Tongue (tissue), 2 donors: Measurements from ENCODE around the gene MMP27. TPM values are rescaled to one million over a fixed set of nuclear protein-coding genes. Genes with fewer than 3 reads are reported as not detected.

Experiments
- DNase-seq: peaks from one replicate; pipeline ENCODE4 v3.0.0-alpha.2; 2015
- total RNA-seq: library from RNA; depleted of rRNA; stranded (reverse); fragments of >200 nt; gene quantifications from one replicate; pipeline ENCODE4 v1.2.3, GENCODE V29; 2014

The MMP27 gene
- total RNA-seq, 1 donor from 2014 or later, result 1.6 TPM

DNA sequence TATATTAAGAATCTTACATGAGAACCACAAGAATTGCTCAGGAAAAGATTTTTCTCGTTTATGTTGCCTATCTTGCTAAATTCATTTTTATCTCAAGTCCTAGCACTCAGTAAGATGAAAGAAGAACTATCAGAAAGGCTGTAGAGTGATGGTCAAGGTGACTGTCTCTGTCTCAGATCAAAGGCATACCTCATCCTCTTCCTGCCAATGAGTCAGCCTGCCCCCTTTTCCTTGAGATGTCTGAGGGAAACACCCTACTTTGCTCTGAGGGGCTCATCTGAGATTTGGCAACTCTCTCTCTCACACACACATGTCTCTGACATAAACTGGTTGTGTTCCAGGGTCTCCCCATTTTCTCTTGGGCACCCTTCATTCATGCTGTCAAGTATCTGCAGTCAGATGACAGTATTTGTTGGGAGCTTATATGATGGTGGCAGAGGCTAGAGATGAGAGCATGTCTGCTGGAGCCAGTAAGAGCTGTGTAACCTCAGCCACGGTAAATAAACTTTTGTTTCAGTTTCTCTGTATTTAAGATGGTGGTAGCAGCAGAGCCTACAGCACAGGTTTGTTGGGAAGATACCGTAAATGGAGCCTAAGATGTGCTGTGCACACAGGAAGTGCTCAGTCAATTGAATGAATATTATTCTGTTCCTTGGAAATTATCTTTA lies 1.6 kb downstream of the MMP27 start:
- DNase-seq, result no peak

DNA sequence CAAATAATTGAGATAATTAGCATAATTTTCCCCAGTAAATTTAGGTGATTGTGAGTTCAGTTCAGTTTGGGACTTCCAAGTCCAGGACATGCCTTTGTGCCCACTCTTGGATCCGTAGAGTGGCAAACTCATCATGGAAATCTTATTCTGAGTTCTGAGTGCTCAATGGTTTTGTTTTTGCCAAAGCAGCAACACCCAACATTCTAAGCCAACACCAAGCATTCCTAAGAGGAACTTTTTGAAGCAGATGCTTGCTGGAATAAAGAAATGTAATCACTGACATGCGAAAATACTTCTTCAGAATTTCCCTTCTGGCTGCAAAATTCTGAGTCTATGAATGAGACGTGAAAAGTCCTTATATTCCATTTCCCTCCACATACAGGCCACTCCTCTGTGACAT lies 10.4 kb downstream of the MMP27 start:
- DNase-seq, result no peak

DNA sequence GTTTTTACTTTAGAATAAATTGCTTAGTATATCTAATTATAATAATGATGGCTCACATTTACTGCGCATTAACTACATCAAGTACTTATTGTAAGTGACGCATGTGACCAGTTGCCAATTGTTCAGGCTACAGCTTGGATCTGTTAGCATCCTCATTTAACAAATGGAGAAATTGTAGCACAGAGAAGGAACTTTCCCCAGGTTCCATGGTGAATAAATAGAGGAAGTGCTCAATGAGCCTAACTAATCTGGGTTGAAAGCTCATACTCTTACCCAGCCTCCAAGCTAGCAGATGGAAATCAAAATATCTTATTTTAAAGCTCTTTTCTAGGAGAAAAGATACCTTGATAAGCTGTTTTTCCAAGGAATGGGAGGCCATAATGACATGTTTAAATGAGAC lies 19.8 kb downstream of the MMP27 start:
- DNase-seq, result no peak

DNA sequence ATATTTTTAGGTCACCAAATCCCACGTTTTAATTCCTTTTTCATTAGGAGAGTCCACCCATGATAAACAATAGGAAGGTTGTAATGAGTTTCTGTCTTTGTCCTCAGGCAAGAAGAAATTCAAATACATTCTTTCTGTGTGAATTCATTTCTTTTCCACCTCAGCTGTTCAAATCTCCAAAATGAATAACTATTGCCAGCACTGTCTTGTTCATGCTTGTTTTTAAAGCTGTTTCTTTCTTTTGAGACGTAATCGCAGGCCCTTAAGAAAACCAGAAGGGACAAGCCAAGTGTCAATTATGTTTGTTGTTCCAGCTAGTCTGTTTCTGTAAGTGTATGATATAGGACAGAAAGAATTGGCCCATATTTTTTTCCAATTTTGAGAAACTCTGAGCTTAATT lies 20.2 kb downstream of the MMP27 start:
- DNase-seq, result peak; percentile 77

DNA sequence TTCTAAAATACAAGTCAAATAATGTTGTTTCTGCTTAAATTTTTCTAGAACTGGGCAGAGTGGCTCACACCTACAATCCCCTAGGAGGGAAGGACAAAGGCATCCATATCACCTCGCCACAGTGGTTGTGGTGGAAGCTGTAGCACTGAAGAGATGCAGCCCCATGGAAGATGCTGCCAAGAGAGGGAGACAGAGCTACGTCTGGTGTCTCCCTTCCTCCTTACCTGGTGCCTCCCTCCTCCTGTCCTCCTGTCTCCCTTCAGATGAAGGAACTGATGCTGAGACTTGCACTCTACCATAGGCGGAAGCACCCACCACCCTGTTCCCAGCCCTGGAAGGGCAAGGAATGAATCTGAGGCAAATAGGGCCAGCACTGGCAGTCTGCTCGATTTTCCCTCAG lies 22.3 kb downstream of the MMP27 start:
- DNase-seq, result no peak

DNA sequence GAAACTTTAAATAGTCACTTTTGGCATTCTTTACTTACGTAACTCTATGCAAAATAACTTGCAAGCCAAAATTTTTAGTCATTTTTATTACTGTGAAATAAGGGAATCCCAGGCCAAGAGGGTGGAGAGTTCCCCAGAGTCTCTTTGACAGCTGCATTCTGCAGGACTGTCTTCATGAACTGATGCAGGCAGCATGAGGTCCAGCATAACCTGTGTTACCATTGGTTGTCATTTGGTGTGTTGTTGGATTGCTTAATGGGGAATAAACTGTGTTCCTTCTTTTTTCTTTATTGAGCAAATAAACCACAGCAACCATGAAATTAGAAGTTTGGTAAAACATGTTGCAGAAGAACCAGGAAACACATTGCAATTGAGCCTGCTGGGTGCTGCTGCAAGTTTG lies 24.6 kb downstream of the MMP27 start:
- DNase-seq, result peak; percentile 26

DNA sequence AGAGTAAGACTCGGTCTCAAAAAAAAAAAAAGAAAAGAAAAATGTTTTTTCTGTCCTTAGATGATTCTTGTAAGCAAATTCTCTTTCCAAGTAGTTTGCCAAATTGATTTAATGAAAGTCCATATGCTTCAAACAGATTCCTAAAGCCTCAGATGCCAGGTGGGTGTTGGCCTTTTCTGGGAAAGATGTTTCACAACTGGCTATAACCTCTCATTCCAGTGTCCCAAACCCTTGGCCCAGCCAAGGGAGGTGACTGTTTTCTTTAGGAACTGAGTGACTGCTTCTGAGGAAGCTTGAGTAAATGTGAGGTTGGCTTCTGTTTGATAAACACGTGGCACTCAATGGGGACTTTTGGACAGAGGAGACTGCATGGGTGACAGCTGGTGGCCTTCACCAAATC lies 27.5 kb downstream of the MMP27 start:
- no peak for DNase-seq

DNA sequence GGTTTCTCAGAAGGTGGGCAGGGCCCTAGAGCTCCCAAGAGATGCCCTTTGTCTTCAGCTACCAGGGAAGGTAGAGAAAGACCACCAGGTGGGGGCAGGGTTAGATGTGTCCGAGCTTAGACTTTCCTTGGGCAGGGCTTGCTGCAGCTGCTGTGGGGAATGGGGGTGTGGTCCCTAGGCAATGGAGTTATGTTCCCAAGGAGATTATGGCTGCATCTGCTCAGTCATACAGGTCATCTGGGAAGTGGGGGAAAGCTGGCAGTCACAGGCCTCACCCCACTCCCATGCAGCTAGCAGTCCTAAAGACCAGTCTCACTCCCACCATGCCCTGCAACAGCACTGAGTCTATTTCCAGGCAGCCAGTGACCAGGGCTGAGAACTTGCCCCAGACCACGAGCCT lies 29.5 kb downstream of the MMP27 start:
- DNase-seq, result peak; percentile 32

DNA sequence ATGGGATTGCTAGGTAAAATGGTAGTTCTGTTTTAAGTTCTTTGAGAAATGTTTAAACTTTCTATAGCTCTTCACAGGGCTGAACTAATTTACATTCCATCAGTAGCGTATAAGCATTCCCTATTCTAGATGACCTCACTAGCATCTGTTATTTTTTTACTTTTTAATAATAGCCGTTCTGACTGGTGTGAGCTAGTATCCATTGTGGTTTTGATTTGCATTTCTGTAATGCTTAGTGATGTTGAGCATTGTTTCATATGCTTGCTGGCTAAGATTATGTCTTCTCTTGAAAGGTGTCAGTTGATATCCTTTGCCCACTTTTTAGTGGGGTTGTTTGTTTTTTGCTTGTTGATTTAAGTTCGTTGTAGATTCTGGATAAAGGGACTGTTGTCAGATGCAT lies 35.9 kb downstream of the MMP27 start:
- DNase-seq, result no peak

DNA sequence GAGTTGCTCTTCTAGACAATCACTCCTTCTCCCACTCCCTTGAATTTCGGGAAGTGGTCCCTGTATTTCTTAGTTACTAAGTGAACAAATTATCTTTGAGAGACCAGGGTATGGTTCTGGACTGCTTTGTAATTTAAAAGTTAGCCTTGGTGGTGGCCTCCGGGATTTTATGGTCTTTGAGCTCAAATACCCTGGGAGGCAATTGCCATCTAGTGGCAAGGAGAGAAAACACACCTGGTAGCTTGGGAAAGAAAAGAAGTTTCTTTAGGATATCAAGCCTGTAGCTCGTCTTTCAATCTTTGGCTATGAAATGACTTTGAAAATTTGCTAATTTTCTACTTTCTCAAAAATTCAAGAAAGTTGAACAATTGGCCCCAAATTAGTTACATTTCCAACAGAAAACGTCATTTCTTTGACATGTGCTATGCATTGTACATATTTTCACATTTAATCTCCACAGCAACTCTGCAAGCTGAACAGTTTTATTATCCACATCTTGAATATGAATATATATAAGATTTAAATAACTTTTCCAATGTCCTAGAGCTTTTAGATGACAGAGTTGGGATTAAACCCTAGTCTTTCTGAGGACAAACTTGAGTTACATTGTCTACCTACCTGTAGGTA lies 39.1 kb downstream of the MMP27 start:
- DNase-seq, result peak; percentile 46

DNA sequence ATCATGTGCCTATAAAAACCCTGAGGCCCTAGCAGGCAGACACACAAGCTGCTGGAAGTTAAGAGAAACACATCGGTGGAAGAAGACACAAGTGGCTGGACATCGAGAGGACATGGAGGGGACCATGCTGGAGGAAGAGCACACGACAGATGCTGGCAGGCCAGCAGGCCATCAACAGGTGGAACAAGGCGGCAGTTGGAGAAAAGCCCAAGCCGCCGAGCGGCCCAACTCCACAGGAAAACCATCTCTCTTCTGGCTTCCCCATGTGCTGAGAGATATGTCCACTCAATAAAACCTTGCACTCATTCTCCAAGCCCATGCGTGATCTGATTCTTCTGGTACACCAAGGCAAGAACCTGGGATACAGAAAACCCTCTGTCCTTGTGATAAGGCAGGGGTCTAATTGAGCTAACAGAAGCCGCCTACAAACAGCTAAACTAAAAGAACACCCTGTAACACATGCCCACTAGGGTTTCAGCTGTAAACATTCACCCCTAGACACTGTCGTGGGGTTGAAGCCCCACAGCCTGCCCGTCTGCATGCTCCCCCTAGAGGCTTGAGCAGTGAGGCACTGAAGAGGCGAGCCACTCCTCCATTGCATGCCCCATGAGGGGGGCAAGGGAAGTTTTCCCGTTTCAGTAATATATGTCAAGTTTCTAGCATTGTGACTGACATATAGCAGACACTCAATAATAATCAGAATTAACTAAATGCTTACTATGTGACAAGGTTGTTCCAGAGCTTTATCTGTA lies 41.4 kb downstream of the MMP27 start:
- no peak for DNase-seq

DNA sequence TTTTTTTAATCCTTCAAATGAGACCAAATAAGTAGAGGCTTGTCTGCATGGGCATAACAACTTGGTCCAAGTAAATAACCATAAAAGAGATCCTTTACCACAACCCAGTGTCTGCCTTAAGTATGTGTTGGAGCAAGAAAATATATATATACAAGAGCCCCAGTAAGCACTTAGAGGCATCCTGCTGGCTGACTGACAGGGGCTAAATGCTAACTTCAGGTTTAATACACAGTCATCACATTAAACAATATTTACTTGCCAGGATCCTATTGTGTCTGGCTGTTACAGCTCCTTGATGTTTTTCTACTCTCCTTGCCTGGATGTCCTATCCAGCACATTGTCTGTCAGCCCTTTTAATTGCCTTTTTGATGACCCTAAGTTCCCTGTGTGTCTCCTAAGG lies 43.0 kb downstream of the MMP27 start:
- no peak for DNase-seq

DNA sequence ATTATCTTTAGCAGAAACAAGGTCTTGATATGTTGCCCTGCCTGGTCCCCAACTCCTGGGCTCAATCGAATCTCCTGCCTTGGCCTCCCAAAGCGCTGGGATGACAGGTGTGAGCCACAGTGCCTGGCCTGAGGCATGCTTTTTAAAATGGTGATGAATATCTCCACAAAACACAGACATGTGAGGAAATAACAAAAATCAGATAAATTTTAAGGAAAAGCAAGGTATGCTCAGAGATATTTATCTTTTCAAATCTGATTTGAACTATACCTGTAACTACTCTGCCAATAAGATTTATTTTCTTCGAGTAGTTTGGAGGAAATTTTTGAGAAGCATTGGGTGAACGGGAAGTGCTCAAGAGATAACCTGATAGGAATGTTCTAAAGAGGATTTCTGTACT lies 44.5 kb downstream of the MMP27 start:
- no peak for DNase-seq

DNA sequence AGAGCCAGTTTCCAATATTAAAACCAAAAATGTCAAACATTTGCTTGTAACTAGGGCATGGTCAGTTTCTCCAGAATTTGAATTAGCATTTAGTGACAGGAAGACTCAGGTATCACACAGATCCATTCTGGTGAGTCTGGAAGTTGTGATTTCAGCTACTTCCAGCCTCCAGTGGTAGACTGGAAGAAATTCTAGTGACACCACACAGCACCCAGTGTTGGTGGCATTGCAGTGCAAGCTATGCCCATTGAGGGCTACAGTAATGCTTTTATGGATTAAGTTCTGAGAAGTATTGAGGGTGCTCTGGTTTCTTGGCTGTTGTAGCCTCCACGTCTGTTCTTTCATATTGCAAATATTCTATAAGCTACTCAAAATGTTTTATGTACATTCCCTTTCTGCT lies 49.0 kb downstream of the MMP27 start:
- DNase-seq, result no peak

DNA sequence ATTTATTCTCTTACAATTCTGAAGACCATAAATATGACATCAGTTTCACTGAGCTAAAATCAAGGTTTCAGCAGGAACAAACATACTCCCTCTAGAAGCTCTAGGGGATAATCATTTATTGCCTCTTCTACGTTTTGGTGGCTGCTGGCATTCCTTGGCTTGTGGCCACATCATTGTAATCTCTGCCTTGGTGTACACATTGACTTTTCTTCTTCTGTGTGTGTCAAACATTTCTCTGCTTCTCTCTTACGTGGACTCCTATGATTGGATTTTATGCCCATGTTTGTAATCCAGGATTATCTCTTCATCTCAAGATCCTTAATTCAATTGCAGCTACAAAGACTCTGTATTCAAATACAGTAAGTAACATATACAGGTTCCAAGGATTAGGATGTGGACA lies 50.0 kb downstream of the MMP27 start:
- DNase-seq, result no peak

DNA sequence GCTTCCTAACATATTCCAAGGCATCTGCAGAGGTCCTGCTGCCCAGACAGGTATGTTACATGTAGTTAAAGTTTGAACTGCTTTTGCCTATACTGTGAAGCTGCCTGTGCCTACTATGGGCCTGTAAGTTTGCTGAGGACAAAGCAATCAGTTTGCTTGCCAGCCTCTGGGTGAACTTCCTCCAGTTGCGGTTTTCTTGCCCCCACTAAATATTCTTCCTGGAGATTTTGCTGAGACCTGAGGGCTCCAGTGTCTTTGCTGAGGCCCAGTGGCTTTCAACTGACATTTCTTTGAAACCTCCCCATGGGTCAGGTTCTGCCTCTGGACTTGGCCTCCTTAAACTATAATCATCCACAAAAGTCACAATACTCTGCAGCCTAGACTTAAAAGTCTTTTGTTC lies 50.8 kb downstream of the MMP27 start:
- no peak for DNase-seq

DNA sequence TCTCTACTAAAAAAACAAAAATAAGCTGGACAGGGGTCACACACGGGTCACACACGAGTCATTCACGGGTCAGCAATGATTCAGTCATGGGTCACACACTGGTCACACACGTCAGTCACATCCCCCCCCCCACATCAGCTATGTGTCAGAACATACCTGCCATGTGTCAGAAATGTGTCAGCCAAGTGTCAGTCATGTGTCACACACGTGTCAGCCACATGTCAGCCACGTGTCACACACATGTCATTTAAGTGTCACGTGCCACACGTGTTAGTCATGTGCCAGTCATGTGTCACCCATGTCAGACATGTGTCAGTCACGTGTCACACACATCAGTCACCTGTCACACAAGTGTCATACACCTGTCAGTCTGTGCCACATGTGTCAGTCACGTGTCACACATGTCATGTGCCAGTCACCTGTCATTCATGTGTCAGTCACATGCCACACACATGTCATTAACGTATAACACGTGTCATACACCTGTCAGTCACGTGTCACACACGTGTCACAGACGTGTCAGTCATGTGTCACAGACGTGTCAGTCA lies 51.8 kb downstream of the MMP27 start:
- no peak for DNase-seq

DNA sequence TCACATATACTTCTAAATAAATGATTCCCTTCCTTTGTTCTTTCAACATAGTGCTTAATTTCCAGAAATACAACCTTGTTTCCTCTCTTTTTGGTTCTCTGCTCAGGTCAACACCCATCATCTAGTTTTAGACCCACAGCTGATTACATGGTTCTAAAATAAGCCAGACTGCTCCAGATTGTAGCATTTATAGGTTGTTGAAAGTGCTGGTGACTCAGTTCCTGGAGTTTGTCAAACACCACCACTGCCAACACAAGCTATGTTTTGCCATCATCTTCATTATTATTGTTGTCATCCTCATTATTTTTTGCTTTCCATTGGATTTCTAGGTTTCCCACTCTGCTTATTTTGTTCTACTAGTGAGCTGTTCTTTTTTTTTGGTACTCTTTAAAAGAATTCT lies 58.1 kb downstream of the MMP27 start:
- no peak for DNase-seq

DNA sequence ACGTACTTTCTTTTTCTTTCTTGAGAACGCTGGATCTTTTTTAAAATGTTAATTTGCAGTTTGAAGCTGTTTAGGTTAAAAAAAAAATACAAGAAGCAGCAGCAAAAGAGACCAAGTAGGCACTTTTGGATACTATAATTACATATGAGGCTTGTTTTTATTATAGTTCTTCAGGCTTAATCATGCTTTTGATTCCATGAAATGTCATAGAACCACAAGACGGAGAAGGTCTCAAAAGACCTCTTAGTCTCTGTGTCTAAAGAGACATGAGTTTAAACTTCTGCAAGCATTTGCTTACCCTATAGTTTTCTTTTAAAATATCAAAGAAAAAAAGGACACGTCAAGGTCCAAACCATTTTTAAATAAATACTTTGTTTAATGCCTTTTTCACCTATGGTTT lies 61.6 kb downstream of the MMP27 start:
- DNase-seq, result no peak
